GM12801 (cell line): ENCODE data around the gene CDKL5.

Experiments used
- TF ChIP-seq, protein P1 (sequence below): IDR thresholded peaks from one replicate; pipeline ENCODE4 v1.5.1; 2011; ENCODE audit warnings: control low read depth; ENCODE audit not compliant: insufficient read length; ENCODE audit errors: extremely low read depth

Gene CDKL5

DNA sequence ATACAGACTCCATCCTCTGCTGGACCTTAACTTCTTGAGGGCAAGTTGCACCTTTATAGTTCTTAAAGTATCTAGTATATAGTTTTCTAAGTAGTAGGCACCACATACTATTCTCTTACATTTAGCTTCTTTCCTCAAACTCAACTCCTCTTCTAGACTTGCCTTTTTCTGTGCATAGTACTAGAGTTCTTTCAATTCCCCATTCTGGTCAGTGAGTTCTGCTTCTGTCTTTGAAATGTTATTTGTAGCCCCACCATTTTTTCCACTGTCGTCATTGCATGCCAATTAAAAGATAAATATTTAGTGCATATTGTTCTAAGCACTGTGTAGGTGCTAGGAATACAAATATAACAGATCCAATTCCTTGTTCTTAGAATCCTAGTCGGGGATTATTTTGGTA lies 31.6 kb downstream of the CDKL5 start:
- TF ChIP-seq, protein P1, sequence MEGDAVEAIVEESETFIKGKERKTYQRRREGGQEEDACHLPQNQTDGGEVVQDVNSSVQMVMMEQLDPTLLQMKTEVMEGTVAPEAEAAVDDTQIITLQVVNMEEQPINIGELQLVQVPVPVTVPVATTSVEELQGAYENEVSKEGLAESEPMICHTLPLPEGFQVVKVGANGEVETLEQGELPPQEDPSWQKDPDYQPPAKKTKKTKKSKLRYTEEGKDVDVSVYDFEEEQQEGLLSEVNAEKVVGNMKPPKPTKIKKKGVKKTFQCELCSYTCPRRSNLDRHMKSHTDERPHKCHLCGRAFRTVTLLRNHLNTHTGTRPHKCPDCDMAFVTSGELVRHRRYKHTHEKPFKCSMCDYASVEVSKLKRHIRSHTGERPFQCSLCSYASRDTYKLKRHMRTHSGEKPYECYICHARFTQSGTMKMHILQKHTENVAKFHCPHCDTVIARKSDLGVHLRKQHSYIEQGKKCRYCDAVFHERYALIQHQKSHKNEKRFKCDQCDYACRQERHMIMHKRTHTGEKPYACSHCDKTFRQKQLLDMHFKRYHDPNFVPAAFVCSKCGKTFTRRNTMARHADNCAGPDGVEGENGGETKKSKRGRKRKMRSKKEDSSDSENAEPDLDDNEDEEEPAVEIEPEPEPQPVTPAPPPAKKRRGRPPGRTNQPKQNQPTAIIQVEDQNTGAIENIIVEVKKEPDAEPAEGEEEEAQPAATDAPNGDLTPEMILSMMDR, result no peak

GRCh38 chrX:18461431-18461830 lies 36.0 kb downstream of the CDKL5 start:
- TF ChIP-seq, protein P1, result no peak

DNA sequence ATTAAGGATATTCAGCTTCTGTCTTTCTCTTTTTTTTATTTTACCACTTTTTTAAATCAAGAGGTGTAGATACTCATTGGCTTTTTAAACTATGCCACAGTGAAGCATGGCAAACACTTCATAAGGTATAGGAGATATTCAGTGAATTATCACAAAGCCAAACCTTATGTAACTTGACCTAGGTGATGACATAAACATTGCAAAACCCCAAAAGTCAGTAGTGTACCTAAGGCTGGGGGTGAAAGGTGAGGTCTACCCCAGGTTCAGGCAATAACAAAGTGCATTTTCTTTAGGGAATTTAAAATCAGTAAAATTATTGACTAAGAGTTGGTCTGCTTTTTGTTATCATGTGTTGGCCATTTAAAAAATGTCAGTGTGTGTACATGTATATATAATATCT lies 39.1 kb downstream of the CDKL5 start:
- TF ChIP-seq, protein P1, result no peak

DNA sequence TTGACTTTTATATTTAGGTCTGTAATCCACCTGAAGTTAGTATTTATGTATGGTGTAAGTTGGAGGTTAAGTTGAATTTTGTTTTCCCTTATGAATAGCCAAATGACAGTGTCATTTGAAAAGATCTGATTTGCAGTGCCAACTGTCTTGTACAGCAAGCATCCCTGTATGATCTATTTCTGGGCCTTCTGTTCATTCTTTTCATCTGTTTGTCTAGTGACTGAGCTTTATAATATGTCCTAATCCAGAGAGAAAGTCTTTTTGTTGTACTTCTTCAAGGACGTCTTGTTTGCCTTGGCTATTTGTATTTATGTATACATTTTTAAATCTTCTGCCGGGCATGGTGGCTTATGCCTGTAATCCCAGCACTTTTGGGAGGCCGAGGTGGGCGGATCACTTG lies 39.6 kb downstream of the CDKL5 start:
- TF ChIP-seq, protein P1, result no peak

DNA sequence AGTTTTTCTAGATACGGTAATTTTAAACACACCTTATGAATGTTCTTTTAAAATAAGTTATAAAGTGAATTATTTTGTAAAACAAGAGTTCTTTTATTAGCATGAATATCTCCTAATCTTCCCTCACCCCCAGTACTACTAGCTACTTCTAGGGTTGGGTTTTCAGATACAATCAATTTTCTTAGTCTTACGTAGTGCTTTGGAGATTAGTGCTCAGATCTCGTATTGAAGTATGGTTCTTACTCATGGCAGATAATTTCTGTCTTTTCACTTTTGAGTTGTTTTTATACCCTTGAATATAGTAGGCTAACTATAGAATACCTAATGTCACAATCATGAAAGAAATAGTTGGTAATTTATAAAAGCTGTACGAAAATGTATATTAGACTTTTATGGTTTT lies 43.2 kb downstream of the CDKL5 start:
- TF ChIP-seq, protein P1, result no peak

DNA sequence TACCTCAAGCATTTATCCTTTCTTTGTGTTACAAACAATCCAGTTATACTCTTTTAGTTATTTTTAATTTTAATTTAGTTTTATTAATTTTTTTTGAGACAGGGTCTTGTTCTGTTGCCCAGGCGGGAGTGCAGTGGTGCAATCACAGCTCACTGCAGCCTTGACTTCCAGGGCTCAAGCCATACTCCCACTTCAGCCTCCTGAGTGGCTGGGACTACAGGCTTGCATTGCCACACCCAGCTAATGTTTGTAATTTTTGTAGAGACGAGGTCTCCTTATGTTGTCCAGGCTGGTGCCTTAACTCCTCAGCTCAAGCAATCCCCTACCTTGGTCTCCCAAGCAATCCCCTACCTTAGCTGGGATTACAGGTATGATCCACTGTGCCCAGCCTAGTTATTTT lies 45.9 kb downstream of the CDKL5 start:
- TF ChIP-seq, protein P1, result no peak

DNA sequence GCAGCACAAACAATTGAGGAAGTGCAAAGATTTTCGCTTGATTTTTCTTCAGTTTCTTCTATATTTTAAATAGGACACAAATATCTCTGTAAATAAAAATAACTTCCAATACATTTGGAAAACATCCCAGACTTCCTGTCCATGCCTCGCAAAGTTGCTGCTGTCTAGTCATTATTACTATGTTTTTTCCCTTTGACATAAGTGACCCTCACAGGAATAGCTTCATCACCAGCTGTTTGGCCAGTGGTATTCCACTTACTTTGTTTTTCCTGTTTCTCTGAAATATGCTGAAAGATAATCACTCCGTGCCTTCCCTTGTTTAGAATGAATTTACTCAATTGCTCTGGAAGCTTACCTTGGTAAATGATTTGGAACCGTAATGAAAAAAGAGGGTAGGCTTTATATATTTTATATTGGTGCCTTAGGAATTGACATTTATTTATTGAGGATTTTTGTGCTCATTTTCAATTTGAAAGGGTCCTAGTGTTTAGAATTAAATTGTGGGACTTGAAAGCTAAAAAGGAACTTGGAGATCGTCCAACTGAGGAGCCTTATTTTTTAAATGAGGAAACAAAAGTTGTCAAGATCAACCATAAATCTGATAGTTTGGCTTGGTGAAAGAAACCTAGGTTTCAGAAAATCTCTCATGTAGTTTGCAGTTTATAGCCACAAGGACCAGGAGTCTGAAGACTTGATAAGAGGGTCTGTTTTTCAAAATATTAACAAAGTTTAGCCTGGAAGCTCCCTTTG lies 65.6 kb downstream of the CDKL5 start:
- TF ChIP-seq, protein P1, result no peak
